GM12875 (cell line): ENCODE measurements around the gene FCER2.

ENCODE experiments used
- H3K4me3 ChIP-seq: one replicate; pipeline ENCODE4 v1.5.1; 2011; ENCODE audit warnings: low read depth, low read length, control low read depth
- TF ChIP-seq, protein P1 (sequence below): IDR thresholded peaks from 2 replicates; pipeline ENCODE4 v1.5.1; 2011; ENCODE audit warnings: low read depth, mild to moderate bottlenecking, control low read depth, inconsistent platforms, low read length, moderate library complexity, borderline replicate concordance; ENCODE audit not compliant: insufficient read depth

FCER2 gene

GRCh38 chr19:7677669-7678311 lies 24.1 kb downstream of the FCER2 start:
- TF ChIP-seq, protein P1, sequence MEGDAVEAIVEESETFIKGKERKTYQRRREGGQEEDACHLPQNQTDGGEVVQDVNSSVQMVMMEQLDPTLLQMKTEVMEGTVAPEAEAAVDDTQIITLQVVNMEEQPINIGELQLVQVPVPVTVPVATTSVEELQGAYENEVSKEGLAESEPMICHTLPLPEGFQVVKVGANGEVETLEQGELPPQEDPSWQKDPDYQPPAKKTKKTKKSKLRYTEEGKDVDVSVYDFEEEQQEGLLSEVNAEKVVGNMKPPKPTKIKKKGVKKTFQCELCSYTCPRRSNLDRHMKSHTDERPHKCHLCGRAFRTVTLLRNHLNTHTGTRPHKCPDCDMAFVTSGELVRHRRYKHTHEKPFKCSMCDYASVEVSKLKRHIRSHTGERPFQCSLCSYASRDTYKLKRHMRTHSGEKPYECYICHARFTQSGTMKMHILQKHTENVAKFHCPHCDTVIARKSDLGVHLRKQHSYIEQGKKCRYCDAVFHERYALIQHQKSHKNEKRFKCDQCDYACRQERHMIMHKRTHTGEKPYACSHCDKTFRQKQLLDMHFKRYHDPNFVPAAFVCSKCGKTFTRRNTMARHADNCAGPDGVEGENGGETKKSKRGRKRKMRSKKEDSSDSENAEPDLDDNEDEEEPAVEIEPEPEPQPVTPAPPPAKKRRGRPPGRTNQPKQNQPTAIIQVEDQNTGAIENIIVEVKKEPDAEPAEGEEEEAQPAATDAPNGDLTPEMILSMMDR: no peak
- no peak overlapping the region for H3K4me3 ChIP-seq

DNA sequence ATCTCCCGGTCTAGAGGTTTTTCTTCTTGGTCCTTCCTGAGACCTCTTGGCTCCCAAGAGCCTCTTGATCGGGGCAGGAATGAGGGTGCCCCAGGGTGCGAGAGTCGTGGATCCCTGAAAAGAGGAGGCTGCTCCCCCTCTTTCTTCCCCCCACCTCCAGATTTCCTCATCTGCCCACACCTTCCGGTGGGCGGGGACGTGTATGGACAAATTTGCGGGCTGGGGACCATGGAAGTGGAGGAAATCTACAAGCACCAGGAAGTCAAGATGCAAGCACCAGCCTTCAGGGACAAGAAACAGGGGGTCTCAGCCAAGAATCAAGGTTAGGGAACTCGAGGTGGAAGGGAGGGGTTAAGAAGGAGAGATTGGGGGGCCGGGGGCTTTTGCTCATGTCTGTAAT lies 25.1 kb downstream of the FCER2 start, which contains the start of gene MCEMP1:
Gene MCEMP1 (plus strand): TSS at position 237 of the 400 bp plus-strand sequence. CDS start 31 bp downstream, at position 268.
- H3K4me3 ChIP-seq: peak within 1 kb of the TSS; percentile 39
- TF ChIP-seq, protein P1: no peak

GRCh38 chr19:7676376-7676775 lies 25.6 kb downstream of the FCER2 start:
- TF ChIP-seq, protein P1: no peak
- H3K4me3 ChIP-seq: peak overlapping the region; percentile 39

GRCh38 chr19:7674010-7675005 lies 27.6 kb downstream of the FCER2 start:
- no peak overlapping the region for H3K4me3 ChIP-seq
- TF ChIP-seq, protein P1: no peak

- TF ChIP-seq, protein P1: no peak
Measured at GRCh38 chr19:7672522-7672921, 29.4 kb downstream of the FCER2 start.

GRCh38 chr19:7670790-7671189 lies 31.1 kb downstream of the FCER2 start:
- no peak overlapping the region for H3K4me3 ChIP-seq
- TF ChIP-seq, protein P1: no peak

More at GRCh38 chr19:7672522-7672921, 29.4 kb downstream of the FCER2 start:
- no peak overlapping the region for H3K4me3 ChIP-seq
